Smooth muscle cell (in vitro differentiated cells): ENCODE data around the gene RANBP3. TPM values are rescaled to one million over a fixed set of nuclear protein-coding genes. Genes with fewer than 3 reads are reported as not detected.

Experiments
- DNase-seq: peaks from one replicate; lab custom pipeline; 2025; ENCODE audit not compliant: unreplicated experiment; lab: John Stamatoyannopoulos, UW
- H2AFZ ChIP-seq: fragments of 200-600 bp; sonication (generic); 2 replicates; pipeline ENCODE4 v1.6.0; 2016; ENCODE audit warnings: antibody characterized with exemption, low read depth, mild to moderate bottlenecking
- H3F3A ChIP-seq: fragments of 200-600 bp; sonication (generic); 2 replicates; pipeline ENCODE4 v1.6.0; 2017; ENCODE audit warnings: antibody characterized with exemption, low read depth
- H3K27ac ChIP-seq: fragments of 200-600 bp; sonication (generic); 2 replicates; pipeline ENCODE4 v1.5.1; 2016; ENCODE audit warnings: low read depth, mild to moderate bottlenecking
- H3K27me3 ChIP-seq: fragments of 200-600 bp; sonication (generic); 2 replicates; pipeline ENCODE4 v1.6.1; 2016; ENCODE audit warnings: low read depth, mild to moderate bottlenecking
- H3K36me3 ChIP-seq: fragments of 200-600 bp; sonication (generic); 2 replicates; pipeline ENCODE4 v1.5.1; 2016; ENCODE audit warnings: low read depth
- H3K4me1 ChIP-seq: fragments of 200-600 bp; sonication (generic); 2 replicates; pipeline ENCODE4 v1.5.1; 2016; ENCODE audit warnings: low read depth
- H3K4me2 ChIP-seq: fragments of 200-600 bp; sonication (generic); 2 replicates; pipeline ENCODE4 v1.6.0; 2016; ENCODE audit warnings: mild to moderate bottlenecking
- H3K4me3 ChIP-seq: fragments of 200-600 bp; sonication (generic); 2 replicates; pipeline ENCODE4 v1.5.1; 2016; ENCODE audit warnings: mild to moderate bottlenecking
- H3K79me2 ChIP-seq: fragments of 200-600 bp; sonication (generic); 2 replicates; pipeline ENCODE4 v1.6.0; 2016; ENCODE audit warnings: low read depth, mild to moderate bottlenecking
- H3K9ac ChIP-seq: fragments of 200-600 bp; sonication (generic); 2 replicates; pipeline ENCODE4 v1.6.0; 2016; ENCODE audit warnings: low read depth
- H3K9me3 ChIP-seq: fragments of 200-600 bp; sonication (generic); replicated peaks from 2 replicates; pipeline ENCODE4 v1.5.1; 2016; ENCODE audit warnings: low read depth
- H4K20me1 ChIP-seq: fragments of 200-600 bp; sonication (generic); 2 replicates; pipeline ENCODE4 v1.6.0; 2016; ENCODE audit warnings: low read depth
- WGBS: methylation state at CpG from one replicate; pipeline ENCODE4 v1.1.7; 2016; ENCODE audit warnings: low lambda C conversion rate; 5-methylcytosine and 5-hydroxymethylcytosine counted together
- polyA plus RNA-seq: library from polyadenylated mRNA; unstranded; fragments of >200 nt; fragmentation: Nextera tagmentation; extraction: Ambion mirVana; gene quantifications from 2 replicates; pipeline ENCODE4 v1.2.1, GENCODE V29; 2016
- total RNA-seq: library from RNA; depleted of rRNA; stranded (reverse); fragments of >200 nt; gene quantifications from 2 replicates; pipeline ENCODE4 v1.2.3, GENCODE V29; 2014
- TF ChIP-seq, protein P1 (sequence below): fragments of 200-600 bp; sonication (generic); IDR thresholded peaks from 2 replicates; pipeline ENCODE4 v1.5.1; 2017; ENCODE audit warnings: borderline replicate concordance, mild to moderate bottlenecking, antibody characterized with exemption; ENCODE audit not compliant: insufficient read depth, poor library complexity, severe bottlenecking

Gene RANBP3
- total and polyA plus RNA-seq, 2 experiments from 2014 or later, result 13.4 to 65.8 TPM

DNA sequence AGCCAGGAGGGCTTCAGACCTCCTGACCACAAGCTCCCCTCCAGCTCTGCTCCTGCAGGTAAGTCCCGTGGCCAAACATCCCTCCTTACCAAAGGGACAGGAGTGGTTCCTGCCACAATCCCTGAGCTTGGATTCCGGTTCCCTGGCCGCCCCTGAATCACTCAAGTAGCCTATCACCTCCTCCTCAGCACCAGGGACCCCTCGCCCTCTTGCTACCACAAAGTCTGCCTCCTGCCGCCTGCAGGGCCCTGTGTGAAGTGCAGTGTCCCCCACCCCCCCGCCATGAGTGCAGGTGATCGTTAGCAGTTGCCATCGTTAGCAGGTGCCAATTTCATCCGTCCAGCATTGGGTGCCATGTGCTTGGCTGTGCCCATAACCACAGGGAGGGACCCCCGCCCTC lies 40.8 kb upstream of the RANBP3 start:
- Histone ChIP-seq H3K36me3 (no peaks in the 10 kb centered on the region), H3K9me3 (no peaks in the 10 kb centered on the region), H3K79me2 (no peaks in the 10 kb centered on the region), H3K4me1 (peaks cover 6% of the 10 kb centered on the region), H3K9ac (no peak overlapping the region), H4K20me1 (no peaks in the 10 kb centered on the region), H3K27ac (no peak overlapping the region), H3F3A (no peaks in the 10 kb centered on the region), H2AFZ (no peak overlapping the region), H3K27me3 (peaks cover 7% of the 10 kb centered on the region), H3K4me3 (no peak overlapping the region), H3K4me2 (no peak overlapping the region)
- no peak for DNase-seq
- TF ChIP-seq, protein P1, sequence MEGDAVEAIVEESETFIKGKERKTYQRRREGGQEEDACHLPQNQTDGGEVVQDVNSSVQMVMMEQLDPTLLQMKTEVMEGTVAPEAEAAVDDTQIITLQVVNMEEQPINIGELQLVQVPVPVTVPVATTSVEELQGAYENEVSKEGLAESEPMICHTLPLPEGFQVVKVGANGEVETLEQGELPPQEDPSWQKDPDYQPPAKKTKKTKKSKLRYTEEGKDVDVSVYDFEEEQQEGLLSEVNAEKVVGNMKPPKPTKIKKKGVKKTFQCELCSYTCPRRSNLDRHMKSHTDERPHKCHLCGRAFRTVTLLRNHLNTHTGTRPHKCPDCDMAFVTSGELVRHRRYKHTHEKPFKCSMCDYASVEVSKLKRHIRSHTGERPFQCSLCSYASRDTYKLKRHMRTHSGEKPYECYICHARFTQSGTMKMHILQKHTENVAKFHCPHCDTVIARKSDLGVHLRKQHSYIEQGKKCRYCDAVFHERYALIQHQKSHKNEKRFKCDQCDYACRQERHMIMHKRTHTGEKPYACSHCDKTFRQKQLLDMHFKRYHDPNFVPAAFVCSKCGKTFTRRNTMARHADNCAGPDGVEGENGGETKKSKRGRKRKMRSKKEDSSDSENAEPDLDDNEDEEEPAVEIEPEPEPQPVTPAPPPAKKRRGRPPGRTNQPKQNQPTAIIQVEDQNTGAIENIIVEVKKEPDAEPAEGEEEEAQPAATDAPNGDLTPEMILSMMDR, result peak; percentile 13
- WGBS, result 53% methylated on average over 10 of the region's 10 CpGs

DNA sequence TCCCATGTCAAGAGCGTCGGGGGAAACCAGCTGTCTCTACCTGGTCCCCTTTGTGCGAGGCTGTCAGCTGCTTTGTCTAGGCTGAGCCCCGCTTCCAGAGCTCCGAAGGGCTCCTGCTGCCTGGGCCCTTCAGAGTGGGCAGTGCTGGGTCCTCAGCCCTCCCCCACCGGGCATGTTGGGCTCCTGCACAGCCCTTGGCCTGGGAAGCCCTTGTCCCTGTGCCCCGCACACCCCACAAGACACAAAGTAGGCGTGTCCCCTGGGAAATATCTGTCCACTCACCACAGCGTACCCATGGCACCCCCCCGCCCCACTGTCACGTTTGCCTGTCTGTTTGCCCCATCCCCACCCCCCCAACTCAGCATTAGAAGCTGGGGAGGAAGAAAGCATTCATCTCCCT lies 39.6 kb upstream of the RANBP3 start:
- Histone ChIP-seq H3K36me3 (no peaks in the 10 kb centered on the region), H3K4me1 (peaks cover 6% of the 10 kb centered on the region), H3K4me2 (no peak overlapping the region), H4K20me1 (no peaks in the 10 kb centered on the region), H3K4me3 (no peak overlapping the region), H3F3A (no peaks in the 10 kb centered on the region), H3K79me2 (no peaks in the 10 kb centered on the region), H3K9me3 (no peaks in the 10 kb centered on the region), H2AFZ (no peak overlapping the region), H3K27me3 (peaks cover 7% of the 10 kb centered on the region), H3K9ac (no peak overlapping the region), H3K27ac (no peak overlapping the region)
- TF ChIP-seq, protein P1, result no peak
- no peak for DNase-seq
- 97% methylated on average over 7 of the region's 11 CpGs for WGBS

DNA sequence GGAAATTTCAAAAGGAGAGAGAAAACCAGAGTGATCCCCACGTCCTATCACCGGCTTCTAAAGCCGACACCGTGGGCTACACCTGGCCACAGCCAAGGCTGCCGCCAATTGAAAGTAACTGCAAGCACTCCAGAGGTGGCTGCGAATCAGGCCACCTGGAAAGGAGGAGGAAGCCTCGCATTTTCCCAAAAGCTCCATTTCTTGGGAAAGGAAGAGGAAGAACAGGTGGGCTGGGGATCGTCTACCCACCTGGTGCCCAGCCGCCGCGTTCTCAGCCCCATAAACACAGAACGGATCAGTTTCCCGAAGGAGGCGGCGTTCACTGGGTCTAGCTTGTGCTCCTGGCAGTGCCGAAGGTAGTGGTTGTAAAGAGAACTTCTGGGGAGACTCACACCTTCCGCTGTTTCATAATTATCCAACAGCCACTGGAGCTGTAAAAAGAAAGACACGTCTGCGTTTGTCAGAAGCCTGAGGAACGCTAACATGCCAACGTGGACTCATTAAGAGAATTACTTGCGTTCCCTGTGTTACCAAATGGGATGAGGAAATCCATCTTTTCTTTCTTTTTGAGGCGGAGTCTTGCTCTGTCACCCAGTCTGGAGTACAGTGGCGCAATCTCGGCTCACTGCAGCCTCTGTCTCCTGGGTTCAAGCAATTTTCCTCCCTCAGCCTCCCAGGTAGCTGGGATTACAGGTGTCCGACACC lies 38.1 kb upstream of the RANBP3 start:
- H3K36me3 ChIP-seq, result no peaks in the 10 kb centered on the region
- H3K9ac ChIP-seq, result no peak overlapping the region
- no peaks in the 10 kb centered on the region for H3K4me1 ChIP-seq
- H3K4me2 ChIP-seq, result no peak overlapping the region
- H3K79me2 ChIP-seq, result no peaks in the 10 kb centered on the region
- H3K27me3 ChIP-seq, result peaks cover 7% of the 10 kb centered on the region
- H2AFZ ChIP-seq, result no peak overlapping the region
- no peak overlapping the region for H3K27ac ChIP-seq
- no peak overlapping the region for H3K4me3 ChIP-seq
- 95% methylated on average over 26 of the region's 26 CpGs for WGBS
- no peaks in the 10 kb centered on the region for H3K9me3 ChIP-seq
- no peak for DNase-seq
- no peaks in the 10 kb centered on the region for H3F3A ChIP-seq
- TF ChIP-seq, protein P1, result no peak
- no peaks in the 10 kb centered on the region for H4K20me1 ChIP-seq
